Stimulated activated CD4-positive, alpha-beta T cell treated with anti-CD3 and anti-CD28 coated beads, TNF-alpha, amount 100 ng/mL, for 48 hours (primary cell): ENCODE measurements around the gene TBCA.

Experiments
- DNase-seq, 3 donors: peaks; one replicate each; pipeline ENCODE4 v3.0.0-alpha.2; 2020; ENCODE audit warnings: low read depth in 3 of 3

The TBCA gene

GRCh38 chr5:77642738-77643653 is 133.1 kb downstream of the TBCA start:
- no peak for DNase-seq

- no peak for DNase-seq
Measured at GRCh38 chr5:77641963-77642737, 134.0 kb downstream of the TBCA start.

- no peak for DNase-seq
Measured at GRCh38 chr5:77641397-77641943, 134.7 kb downstream of the TBCA start.
